ENCODE results near the gene XRRA1.

The XRRA1 gene

DNA sequence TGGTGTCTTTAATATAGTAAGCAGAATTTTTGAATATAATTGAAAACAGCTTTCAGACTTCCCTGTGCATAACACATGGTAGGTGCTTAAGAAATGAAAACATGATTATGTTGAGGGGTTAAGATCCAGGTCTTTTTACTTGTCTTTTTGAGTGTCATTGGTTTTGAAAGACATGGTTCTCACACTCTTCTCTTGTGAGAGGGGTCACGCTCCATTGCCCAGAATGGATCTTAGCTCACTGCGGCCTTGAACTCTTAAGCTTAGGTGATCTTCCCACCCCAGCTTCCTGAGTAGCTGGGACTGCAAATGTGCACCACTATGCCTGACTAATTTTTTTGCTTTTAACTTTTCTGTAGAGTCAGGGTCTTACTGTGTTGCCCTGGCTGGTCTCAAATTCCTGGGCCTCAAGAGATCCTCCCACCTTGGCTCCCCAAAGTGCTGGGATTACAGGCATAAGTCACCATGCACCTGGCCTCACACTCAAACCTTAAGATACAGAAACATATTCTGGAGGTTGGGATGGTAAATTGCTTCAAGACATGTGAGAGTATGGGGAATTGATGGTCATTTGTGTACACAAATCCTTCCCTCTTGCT lies 1.6 kb upstream of the XRRA1 start:
- no peak for DNase-seq (ENCODE audit: low read depth)

- no peak for DNase-seq (ENCODE audit: low read depth)
Observed at GRCh38 chr11:74949753-74950137, 854 bp upstream of the XRRA1 start.

- no peak for DNase-seq (ENCODE audit: low read depth)
Observed at GRCh38 chr11:74948546-74948897, 369 bp downstream of the XRRA1 start.

DNA sequence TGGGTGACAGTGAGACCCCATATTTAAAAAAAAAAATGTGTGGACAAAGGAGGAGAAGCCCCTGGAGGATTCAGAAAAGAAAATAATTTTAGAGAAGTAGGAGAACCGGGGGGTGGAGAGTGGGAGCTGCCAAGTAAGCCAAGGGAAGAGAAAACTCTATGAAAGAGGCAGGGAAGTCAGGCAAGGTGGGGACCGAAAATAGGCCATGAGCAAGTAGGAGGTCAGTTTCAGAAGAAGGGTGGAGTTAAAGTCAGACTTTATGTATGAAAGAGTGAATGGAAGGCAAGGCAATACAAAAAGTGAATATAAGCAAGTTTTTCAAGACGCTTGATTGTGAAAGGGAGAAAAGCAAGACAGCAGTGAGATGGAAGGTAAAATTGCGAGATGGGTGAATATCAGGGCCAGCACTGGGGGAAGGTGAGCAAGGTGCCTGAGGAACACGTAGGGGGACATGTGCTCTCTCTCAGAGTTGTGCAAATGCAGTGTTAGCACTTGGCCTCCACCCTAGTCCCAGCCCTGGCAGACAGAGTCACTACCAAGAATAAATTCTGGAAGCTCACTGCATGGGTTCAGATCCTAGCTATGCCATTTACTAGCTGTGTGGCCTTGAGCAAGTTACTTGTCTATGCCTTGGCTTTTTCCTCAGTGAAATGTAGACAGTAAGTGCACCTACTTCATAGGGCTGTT lies 6.7 kb downstream of the XRRA1 start:
- no peak for DNase-seq (ENCODE audit: low read depth)

GRCh38 chr11:74941492-74941891 lies 7.4 kb downstream of the XRRA1 start:
- DNase-seq (ENCODE audit: low read depth): no peak

DNA sequence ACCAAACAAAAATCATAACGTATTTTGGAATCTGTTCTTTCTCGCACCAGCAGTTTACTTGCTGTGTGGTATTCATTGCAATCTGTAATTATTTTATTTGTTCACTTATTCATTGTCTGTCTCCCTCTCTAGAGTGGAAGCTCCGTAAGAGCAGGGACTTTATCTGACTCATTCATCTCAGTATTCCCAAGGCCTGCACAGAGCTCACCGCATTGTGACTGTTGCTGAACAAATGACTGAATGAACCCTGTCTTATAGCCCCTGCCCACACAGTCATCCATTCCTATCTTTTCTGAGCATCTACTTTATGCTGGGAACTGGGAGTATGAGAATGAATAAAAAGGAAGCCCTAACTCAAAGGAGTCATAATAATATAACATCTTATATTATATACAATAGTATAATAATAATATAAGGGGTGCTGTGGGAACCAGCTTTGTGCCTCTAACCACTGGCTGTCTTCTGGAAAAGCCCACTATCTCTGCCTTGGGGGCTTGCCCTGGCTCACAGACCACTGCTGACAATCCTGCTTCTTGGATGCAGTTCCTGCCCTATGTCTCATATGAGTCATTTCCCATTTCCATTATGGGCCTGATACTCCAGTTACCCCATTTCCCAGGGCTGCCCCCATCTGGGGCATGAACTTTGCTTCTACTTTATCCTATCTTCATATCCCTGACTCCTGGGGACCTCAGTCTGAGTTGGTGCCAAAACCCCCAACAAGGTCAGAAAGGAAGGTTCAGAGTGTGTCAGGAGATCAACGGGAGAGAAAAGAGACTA lies 11.0 kb downstream of the XRRA1 start:
- no peak for DNase-seq (ENCODE audit: low read depth)

GRCh38 chr11:74936976-74937375 lies 11.9 kb downstream of the XRRA1 start:
- no peak for DNase-seq (ENCODE audit: low read depth)

DNA sequence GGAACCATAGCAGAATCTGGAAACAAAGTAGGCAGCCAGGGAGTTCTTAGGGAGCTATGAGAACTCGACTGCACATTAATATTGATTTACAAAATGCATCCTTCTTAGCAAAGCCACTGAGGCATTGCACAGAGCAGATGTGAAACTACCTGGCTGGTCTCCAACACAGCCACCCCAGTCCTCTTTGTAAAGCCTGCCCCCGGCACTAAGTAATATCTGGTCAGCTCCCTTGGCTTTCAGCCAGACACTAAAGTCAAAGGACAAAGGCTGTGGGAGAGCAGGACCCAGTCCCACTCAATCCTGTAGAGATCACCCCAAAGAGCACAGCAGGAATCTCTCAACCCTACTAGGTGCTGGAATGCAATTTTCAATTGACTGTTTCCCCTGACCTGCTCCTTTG lies 12.8 kb downstream of the XRRA1 start:
- DNase-seq (ENCODE audit: low read depth): no peak

DNA sequence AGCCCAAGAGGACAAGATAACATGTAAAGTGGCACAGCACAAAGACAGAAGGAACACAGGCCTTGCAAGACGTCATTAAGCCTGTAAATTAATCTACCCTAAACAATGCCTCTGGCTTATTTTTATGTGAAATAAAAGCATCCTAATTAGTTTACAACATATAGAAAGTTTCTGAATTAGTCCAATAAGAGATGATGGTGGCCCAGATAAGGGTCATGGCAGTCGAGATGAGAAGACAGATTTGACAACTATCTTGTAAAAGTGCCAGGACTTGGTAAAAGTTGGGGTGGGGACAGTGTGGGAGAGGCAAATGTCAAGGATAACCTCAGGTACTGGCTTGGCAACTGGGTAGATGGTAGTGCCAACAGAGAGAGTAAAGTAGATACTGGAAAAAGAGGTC lies 13.6 kb downstream of the XRRA1 start:
- no peak for DNase-seq (ENCODE audit: low read depth)

- no peak for DNase-seq (ENCODE audit: low read depth)
Observed at GRCh38 chr11:74933765-74934164, 15.1 kb downstream of the XRRA1 start.

- no peak for DNase-seq (ENCODE audit: low read depth)
Observed at GRCh38 chr11:74932797-74933196, 16.1 kb downstream of the XRRA1 start.

DNA sequence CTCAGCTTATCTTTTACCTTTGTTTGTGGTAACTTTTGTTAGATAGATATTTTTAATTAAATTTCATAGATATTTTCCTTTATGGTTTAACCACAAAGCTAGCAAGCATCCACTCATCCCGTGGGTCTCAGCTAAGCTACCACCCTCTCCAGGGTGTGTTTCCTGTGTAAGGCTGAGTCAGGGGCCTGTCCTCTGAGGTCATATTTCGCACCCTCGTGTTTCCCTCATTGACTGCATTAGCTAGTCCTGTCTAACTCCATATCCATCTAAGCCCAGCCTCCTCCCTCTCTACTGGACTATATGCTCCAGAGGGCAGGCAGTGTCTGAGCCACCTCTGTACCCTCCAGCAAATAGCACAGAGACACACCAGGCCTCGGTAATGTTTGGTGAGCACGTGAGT lies 16.7 kb downstream of the XRRA1 start:
- no peak for DNase-seq (ENCODE audit: low read depth)

DNA sequence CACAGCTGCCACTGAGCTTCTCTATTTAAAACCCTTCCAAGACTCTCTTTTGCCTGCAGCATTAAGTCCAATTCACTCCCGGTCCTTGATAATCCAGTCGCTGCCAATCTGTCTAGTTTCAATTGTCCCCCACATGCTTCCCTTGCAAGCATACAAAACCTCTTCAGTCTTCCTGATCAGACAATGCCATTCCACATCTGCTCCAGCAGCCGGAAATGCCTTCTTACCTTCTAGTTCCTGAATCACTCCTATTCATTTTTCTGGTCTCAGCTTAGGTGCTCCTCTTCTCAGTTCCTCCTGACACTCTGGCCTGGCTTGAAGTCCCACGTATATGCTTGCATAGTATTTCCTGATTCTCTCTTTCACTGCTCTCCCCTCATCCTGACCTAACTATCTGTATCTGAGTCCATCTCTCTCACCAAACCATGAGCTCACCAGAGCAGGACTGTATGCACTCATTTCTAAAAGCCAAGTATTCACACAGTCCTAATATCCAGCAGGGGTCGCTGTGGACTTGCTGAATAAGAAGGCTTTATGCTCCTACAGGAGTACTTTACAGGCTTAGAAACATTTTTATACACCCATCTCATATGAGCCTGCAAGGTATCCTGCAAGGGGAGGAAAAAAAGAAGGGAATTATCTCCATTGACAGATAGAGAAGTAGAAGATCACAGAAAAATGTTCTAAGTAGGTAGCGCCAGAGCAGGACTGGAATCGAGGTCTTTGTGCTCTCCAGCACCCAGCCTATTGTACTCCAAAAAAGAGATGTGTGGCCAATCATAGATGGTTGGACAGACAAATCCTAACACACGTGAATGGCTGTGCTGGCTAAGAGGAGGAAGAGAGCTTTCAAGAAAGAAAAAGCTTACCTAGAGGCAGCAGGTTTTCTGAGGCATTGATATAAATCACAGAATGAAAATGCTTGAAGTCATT lies 19.2 kb downstream of the XRRA1 start:
- DNase-seq (ENCODE audit: low read depth): peak; percentile 45

- no peak for DNase-seq (ENCODE audit: low read depth)
Observed at GRCh38 chr11:74927496-74927895, 21.4 kb downstream of the XRRA1 start.

DNA sequence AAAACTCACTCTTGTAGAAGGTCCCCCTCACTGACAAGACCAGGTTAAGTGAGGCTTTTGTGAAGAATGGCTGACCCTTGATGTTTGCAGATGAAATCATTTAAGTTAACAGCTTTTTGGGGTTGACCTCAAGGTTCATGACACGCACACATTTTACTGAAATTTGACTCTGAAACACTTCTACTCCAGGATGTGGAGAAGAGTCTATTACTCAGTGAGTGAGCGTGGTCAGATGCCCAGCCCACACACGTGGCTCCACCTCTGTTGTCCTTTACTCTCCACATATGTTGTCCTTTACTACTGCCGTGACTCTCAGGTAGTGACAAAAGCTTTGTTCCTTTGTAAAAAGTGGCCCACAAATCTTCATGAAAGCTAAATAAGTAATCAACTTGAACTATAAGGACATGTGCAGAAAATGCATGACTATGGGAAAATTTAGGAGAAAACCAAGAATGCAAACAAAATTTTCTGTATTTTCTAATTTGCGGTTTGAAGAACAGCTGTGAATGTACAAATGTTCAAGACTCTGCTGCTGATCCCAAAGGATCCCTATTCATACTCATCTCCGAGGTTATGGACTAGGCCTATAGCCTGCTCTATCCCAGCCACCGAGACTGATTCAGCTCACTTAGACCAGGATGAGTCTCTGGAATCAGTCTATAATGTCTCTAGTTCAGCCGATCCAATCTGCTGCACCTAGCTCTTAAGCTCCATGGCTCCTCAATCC lies 22.4 kb downstream of the XRRA1 start:
- DNase-seq (ENCODE audit: low read depth): no peak

DNA sequence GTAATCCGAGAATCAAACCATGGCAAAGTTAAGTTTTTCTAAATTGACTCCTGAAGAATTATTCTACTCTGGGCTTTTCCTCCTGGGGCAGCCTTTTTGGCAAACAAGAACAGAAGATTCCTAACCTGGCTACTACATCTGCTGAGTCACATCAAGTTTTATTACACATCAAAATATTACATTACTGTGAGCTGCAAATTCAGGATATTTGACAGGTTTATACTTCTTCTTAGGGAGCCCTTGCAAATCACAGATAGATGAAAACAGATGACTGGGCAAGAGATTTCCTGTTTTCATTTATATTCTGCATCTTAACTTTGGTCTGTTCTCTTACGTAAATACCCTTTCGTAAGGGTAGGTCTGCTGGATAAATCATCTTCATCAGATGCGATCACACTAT lies 23.6 kb downstream of the XRRA1 start:
- no peak for DNase-seq (ENCODE audit: low read depth)

DNA sequence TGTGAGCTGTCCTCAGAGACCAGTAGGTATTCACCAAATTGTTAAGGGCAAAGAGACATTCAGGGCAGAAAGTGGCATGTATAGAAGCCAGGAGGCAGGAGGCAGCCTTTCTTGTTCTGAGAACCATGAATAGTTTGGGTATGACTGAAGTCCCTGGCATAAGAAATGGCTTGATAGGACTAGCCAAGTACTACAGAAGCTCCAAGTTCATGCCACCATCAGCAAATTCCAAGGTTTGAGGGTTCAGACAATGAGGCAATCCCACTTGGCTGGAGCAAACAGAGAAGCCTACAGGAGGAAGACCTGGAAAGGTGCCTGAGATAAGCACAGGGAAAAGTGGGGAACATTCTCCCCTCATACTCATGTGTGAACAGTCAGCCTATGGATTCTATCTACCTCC lies 25.8 kb downstream of the XRRA1 start:
- no peak for DNase-seq (ENCODE audit: low read depth)

DNA sequence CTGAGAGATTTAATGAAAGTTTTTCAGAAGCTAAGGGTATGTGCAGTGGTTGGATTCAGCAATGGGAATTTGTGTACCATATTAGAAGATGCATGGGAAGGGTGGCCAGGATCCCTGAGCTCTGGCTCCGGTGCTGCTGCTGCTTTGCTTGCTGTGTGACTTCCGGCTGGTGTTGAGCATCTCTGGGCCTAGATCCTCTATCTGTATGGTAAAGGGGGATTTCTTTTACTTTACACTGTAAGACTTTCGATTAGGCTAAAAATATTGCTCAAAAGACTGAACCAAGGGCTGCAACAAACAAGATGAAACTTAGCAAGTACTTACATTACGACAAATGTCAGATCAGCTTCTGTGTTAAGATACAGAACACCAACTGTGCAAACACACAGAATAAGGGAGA lies 39.1 kb downstream of the XRRA1 start:
- DNase-seq (ENCODE audit: low read depth): no peak

GRCh38 chr11:74909385-74909784 lies 39.5 kb downstream of the XRRA1 start:
- DNase-seq (ENCODE audit: low read depth): no peak

- DNase-seq (ENCODE audit: low read depth): no peak
Observed at GRCh38 chr11:74905326-74905725, 43.6 kb downstream of the XRRA1 start.

- no peak for DNase-seq (ENCODE audit: low read depth)
Observed at GRCh38 chr11:74902342-74902741, 46.5 kb downstream of the XRRA1 start.

DNA sequence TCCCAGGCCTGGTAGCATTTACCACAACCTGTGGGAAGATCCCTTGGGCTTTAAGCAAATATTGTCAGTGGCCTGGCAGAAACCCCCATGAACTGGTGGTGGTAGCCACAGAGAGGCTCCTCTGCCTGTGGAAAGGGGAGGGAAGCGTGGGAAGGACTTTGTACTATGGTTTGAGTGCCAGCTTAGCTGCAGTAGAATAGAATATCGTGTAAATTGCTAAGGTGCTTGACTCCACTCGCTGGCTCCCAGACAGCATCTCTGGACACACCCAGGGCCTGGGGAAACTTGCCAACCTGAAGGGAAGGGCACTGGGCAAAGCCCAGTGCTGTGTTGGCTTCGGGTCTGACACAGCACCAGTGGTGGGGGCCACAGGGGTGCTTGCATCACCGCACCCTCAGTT lies 52.6 kb downstream of the XRRA1 start:
- no peak for DNase-seq (ENCODE audit: low read depth)
